Tibial nerve (tissue), 4 donors: ENCODE measurements around the gene RNF214.

Experiments
- CTCF ChIP-seq, 5 experiments: fragments of 200-600 bp in 3 of 5; fragments of 450-650 bp in 2 of 5; sonication (generic) in 3 of 5; IDR thresholded peaks; one replicate each; pipeline ENCODE4 v1.5.1; 2016 to 2019; ENCODE audit warnings: antibody characterized with exemption in 5 of 5, mild to moderate bottlenecking in 3 of 5, moderate library complexity in 2 of 5
- EP300 ChIP-seq, 2 donors: sonication (generic); formaldehyde crosslinking; IDR thresholded peaks; one replicate each; pipeline ENCODE4 v1.6.1; 2017; ENCODE audit warnings: antibody characterized with exemption in 2 of 2, mild to moderate bottlenecking in 1 of 2

GRCh38 chr11:117265745-117266144 is 33.3 kb downstream of the RNF214 start:
- TF ChIP-seq CTCF (IDR thresholded peaks at IDR 0.05): no peak
- no peak for TF ChIP-seq EP300 (IDR thresholded peaks at IDR 0.05)
